Uterus (tissue), 4 donors: ENCODE data around the gene LGALS12. TPM values are rescaled to one million over a fixed set of nuclear protein-coding genes. Genes with fewer than 3 reads are reported as not detected.
"Not testable (repeated sequence)": the region's sequence is repeated elsewhere in the genome, so short reads cannot be mapped to it uniquely, and the experiment has no call there.

Source experiments
- DNase-seq, 2 donors: peaks; one replicate each; pipeline ENCODE4 v3.0.0-alpha.2; 2019 to 2020
- H3K27ac ChIP-seq, 2 donors: fragments of 200-600 bp; sonication (generic); 1 replicate in 1 of 2; 2 replicates in 1 of 2; pipeline ENCODE4 v1.5.1; 2016 to 2018
- H3K27me3 ChIP-seq, 2 donors: fragments of 200-600 bp; sonication (generic); one replicate each; pipeline ENCODE4 v1.5.1; 2018 to 2019; ENCODE audit warnings: control low read depth in 1 of 2
- H3K36me3 ChIP-seq, 2 donors: fragments of 200-600 bp; sonication (generic); one replicate each; pipeline ENCODE4 v1.5.1; 2019; ENCODE audit warnings: control low read depth in 1 of 2
- H3K4me1 ChIP-seq, 2 donors: fragments of 200-600 bp; sonication (generic); one replicate each; pipeline ENCODE4 v1.5.1; 2018 to 2019; ENCODE audit warnings: control low read depth in 1 of 2
- H3K4me3 ChIP-seq, 2 donors: fragments of 200-600 bp; sonication (generic); 1 replicate in 1 of 2; 2 replicates in 1 of 2; pipeline ENCODE4 v1.5.1; 2018 to 2019; ENCODE audit warnings: mild to moderate bottlenecking in 1 of 2
- H3K9me3 ChIP-seq, 2 donors: fragments of 200-600 bp; sonication (generic); one replicate each; pipeline ENCODE4 v1.5.1; 2019; ENCODE audit warnings: control low read depth in 1 of 2
- POLR2A ChIP-seq, 2 donors: fragments of 450-650 bp; IDR thresholded peaks; one replicate each; pipeline ENCODE4 v1.6.1; 2016; ENCODE audit warnings: antibody characterized with exemption in 2 of 2, mild to moderate bottlenecking in 1 of 2, moderate library complexity in 1 of 2
- intact Hi-C: fragments of 100-400 bp; cut with DNase I; formaldehyde crosslinking; loops from one replicate; pipeline ENCODE4 v1.15.1; 2023; ENCODE audit warnings: low total_unique reads
- total RNA-seq, 4 donors: library from RNA; depleted of rRNA in 3 of 4; stranded (reverse); fragments of >200 nt in 3 of 4; gene quantifications; one replicate each; pipeline versions ENCODE4 v1.1.0 to v1.2.4, GENCODE V29; 2014 to 2023
- TF ChIP-seq, protein P1 (sequence below), 4 experiments: fragments of 200-600 bp in 2 of 4; fragments of 450-650 bp in 2 of 4; sonication (generic) in 2 of 4; IDR thresholded peaks; one replicate each; pipeline ENCODE4 v1.5.1; 2016 to 2019; ENCODE audit warnings: antibody characterized with exemption in 4 of 4, mild to moderate bottlenecking in 2 of 4, moderate library complexity in 1 of 4
- donor health status: DM: yes; HTN: yes; CAD: no.

Gene LGALS12
- total RNA-seq, 4 donors from 2014 or later = not detected

DNA sequence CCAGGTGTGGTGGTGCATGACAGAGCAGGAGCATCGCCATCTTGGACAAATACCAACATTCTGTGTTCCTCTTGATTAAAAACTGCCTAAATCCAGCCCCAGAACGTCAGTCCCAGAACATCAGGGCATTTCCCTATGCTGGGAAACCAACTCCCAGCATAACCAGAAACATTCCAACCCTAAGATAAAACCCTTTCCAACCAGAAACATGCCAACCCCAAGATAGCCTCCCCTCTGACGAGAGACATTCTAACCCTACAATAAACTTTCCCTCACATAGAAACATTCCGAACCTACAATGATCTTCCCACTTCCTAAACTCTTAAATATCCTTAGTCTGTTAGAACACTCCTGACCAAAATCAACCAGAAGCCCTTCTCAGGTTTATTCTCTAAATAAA is 42.3 kb downstream of the LGALS12 start:
- no peaks in the 10 kb centered on the region for H3K9me3 ChIP-seq
- DNase-seq = no peak
- no peak overlapping the region for H3K27ac ChIP-seq
- no peaks in the 10 kb centered on the region for H3K27me3 ChIP-seq
- intact Hi-C loops = no loop called here
- TF ChIP-seq, protein P1, sequence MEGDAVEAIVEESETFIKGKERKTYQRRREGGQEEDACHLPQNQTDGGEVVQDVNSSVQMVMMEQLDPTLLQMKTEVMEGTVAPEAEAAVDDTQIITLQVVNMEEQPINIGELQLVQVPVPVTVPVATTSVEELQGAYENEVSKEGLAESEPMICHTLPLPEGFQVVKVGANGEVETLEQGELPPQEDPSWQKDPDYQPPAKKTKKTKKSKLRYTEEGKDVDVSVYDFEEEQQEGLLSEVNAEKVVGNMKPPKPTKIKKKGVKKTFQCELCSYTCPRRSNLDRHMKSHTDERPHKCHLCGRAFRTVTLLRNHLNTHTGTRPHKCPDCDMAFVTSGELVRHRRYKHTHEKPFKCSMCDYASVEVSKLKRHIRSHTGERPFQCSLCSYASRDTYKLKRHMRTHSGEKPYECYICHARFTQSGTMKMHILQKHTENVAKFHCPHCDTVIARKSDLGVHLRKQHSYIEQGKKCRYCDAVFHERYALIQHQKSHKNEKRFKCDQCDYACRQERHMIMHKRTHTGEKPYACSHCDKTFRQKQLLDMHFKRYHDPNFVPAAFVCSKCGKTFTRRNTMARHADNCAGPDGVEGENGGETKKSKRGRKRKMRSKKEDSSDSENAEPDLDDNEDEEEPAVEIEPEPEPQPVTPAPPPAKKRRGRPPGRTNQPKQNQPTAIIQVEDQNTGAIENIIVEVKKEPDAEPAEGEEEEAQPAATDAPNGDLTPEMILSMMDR (IDR thresholded peaks at IDR 0.05) = no peak
- TF ChIP-seq POLR2A (IDR thresholded peaks at IDR 0.05) = no peak
- H3K36me3 ChIP-seq = no peaks in the 10 kb centered on the region
- no peaks in the 10 kb centered on the region for H3K4me1 ChIP-seq
- no peak overlapping the region for H3K4me3 ChIP-seq

DNA sequence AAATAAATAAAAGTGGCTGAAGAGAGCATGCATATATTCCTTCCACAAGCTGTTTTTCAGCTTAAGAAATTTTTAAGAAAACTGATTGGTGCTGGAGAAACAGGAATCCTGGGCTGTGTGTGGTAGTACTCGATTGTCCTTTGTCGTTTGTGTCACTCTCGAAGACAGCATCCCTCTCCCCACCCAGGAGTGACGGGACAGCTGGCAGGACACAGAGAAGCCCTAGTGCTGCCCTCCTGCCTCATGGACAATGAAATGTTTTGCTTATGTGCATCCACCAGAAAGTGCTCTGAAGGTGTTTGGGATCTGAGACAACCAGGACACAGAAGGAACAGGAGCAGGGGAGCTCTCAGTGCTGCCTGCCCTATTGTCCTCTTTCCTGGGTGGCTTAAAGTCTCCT is 43.5 kb downstream of the LGALS12 start:
- H3K36me3 ChIP-seq = no peaks in the 10 kb centered on the region
- TF ChIP-seq, protein P1 (IDR thresholded peaks at IDR 0.05) = no peak
- TF ChIP-seq POLR2A (IDR thresholded peaks at IDR 0.05) = no peak
- DNase-seq = no peak
- no peaks in the 10 kb centered on the region for H3K27me3 ChIP-seq
- intact Hi-C loops = no loop called here
- no peak overlapping the region for H3K27ac ChIP-seq
- no peak overlapping the region for H3K4me3 ChIP-seq
- no peaks in the 10 kb centered on the region for H3K9me3 ChIP-seq
- H3K4me1 ChIP-seq = no peaks in the 10 kb centered on the region

DNA sequence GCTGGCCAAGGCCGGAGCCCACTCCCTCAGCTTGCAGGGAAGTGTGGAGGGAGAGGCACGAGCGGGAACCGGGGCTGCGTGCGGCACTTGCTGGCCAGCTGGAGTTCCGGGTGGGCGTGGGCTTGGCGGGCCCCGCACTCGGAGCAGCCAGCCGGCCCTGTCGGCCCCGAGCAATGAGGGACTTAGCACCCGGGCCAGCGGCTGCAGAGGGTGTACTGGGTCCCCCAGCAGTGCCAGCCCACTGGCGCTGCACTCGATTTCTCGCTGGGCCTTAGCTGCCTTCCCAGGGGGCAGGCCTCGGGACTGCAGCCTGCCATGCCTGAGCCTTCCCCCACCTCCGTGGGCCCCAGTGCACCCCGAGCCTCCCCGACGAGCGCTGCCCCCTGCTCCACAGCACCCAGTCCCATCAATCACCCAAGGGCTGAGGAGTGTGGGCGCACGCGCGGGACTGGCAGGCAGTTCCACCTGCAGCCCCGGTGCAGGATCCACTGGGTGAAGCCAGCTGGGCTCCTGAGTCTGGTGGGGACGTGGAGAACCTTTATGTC is 44.3 kb downstream of the LGALS12 start:
- H3K27ac ChIP-seq, H3K36me3 ChIP-seq, H3K9me3 ChIP-seq, DNase-seq, H3K4me1 ChIP-seq, H3K4me3 ChIP-seq, H3K27me3 ChIP-seq, intact Hi-C loops: not testable (repeated sequence)

DNA sequence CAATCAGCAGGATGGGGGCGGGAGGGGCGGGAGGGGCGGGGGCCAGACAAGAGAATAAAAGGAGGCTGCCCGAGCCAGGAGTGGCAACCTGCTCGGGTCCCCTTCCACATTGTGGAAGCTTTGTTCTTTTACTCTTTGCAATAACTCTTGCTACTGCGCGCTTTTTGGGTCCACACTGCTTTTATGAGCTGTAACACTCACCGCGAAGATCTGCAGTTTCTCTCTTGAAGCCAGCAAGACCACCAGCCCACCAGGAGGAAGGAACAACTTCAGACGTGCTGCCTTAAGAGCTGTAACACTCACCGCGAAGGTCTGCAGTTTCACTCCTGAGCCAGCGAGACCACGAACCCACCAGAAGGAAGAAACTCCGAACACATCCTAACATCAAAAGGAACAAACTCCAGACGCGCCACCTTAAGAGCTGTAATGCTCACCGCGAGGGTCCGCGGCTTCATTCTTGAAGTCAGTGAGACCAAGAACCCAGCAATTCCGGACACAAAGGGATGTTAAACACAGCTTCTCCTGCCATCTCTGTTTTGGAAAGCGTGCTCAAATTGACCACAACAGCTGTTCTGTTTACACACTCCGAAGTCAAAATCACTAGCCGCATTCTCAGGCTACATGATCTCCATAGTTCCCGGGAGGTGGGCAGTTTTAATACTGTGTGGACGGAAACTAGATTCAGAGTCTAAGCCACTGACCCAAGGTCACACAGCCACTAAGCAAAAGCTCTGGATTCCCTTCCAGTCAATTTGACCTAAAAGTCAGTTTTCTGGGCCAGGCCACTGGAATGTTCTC is 45.4 kb downstream of the LGALS12 start:
- intact Hi-C loops = no loop called here
- H3K9me3 ChIP-seq = no peaks in the 10 kb centered on the region
- TF ChIP-seq, protein P1 (IDR thresholded peaks at IDR 0.05) = no peak
- TF ChIP-seq POLR2A (IDR thresholded peaks at IDR 0.05) = no peak

DNA sequence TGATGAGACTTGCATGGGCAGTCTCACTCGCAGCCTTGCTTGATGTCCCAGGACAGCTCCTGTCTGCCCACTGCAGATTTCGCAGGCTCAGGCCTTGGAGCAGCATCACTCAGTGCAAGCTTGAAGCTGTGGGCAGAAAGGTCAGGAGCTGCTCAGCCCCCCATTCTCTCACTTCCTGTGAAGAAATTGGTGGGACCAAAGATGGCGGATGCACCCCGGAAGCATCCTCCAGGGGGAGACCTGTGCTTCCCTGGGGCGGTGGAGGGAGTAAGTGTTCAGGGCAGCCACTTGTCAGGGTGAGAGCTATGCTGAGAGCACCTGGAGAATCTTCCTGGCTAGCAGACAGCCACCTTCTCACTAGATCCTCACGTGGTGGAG is 46.0 kb downstream of the LGALS12 start:
- no peak for DNase-seq
- Histone ChIP-seq H3K4me1 (no peaks in the 10 kb centered on the region), H3K27me3 (no peaks in the 10 kb centered on the region), H3K36me3 (no peaks in the 10 kb centered on the region), H3K9me3 (no peaks in the 10 kb centered on the region), H3K4me3 (no peak overlapping the region), H3K27ac (no peak overlapping the region)
- intact Hi-C loops = no loop called here
- TF ChIP-seq POLR2A (IDR thresholded peaks at IDR 0.05) = no peak
- TF ChIP-seq, protein P1 (IDR thresholded peaks at IDR 0.05) = no peak

More for the DNA sequence above, 45.4 kb downstream of the LGALS12 start:
- Histone ChIP-seq H3K36me3 (no peaks in the 10 kb centered on the region), H3K4me3 (no peak overlapping the region), H3K27me3 (no peaks in the 10 kb centered on the region), H3K27ac (no peak overlapping the region), H3K4me1 (no peaks in the 10 kb centered on the region)
- no peak for DNase-seq
